Suprapubic skin (tissue), 3 donors: ENCODE measurements around the gene ELANE.

ENCODE experiments used
- CTCF ChIP-seq, 2 donors: fragments of 200-600 bp in 1 of 2; fragments of 450-650 bp in 1 of 2; sonication (generic) in 1 of 2; IDR thresholded peaks; one replicate each; pipeline ENCODE4 v1.5.1; 2016 to 2019; ENCODE audit warnings: antibody characterized with exemption in 2 of 2, mild to moderate bottlenecking in 1 of 2, moderate library complexity in 1 of 2
- POLR2AphosphoS5 ChIP-seq, 3 donors: sonication (generic); formaldehyde crosslinking; IDR thresholded peaks; one replicate each; pipeline ENCODE4 v1.6.1; 2017; ENCODE audit warnings: antibody characterized with exemption in 3 of 3

- TF ChIP-seq POLR2AphosphoS5 (IDR thresholded peaks at IDR 0.05) (no peak), CTCF (IDR thresholded peaks at IDR 0.05) (no peak)
These were observed 18.2 kb downstream of the ELANE start for GRCh38 chr19:870314-870713.
